ENCODE measurements around the gene AKT1. TPM values are rescaled to one million over a fixed set of nuclear protein-coding genes. Genes with fewer than 3 reads are reported as not detected.

Gene AKT1
- total and polyA plus RNA-seq, 2 of the 13 experiments (the other 11 are each of a cell fraction or from before 2014, with no cell fraction given), result 96.2 to 116 TPM

- TF ChIP-seq GRHL1 (CRISPR knock-in tag; conservative IDR thresholded peaks at IDR 0.05), result no peak
- TF ChIP-seq HNRNPUL1 (IDR thresholded peaks at IDR 0.05; ENCODE audit: low read depth, low read length), result no peak
- no peak for TF ChIP-seq NCOA2 (CRISPR knock-in tag; IDR thresholded peaks at IDR 0.05)
- no peak for TF ChIP-seq REPIN1 (CRISPR knock-in tag; IDR thresholded peaks at IDR 0.05; ENCODE audit: borderline replicate concordance, low read depth)
- TF ChIP-seq ZNF30 (CRISPR knock-in tag; IDR thresholded peaks at IDR 0.05), result 0 out of 2 replicates have a peak, but pooled peaks have one; percentile 43
- peak; percentile 75; the same call in 1 of the 2 replicates for TF ChIP-seq MLX (CRISPR knock-in tag; IDR thresholded peaks at IDR 0.05)
- TF ChIP-seq KLF13 (CRISPR knock-in tag; IDR thresholded peaks at IDR 0.05), result no peak
- TF ChIP-seq MEIS2 (CRISPR knock-in tag; IDR thresholded peaks at IDR 0.05), result no peak
- TF ChIP-seq GLI4 (CRISPR knock-in tag; IDR thresholded peaks at IDR 0.05; ENCODE audit: borderline replicate concordance), result 0 out of 2 replicates have a peak, but pooled peaks have one; percentile 47
- TF ChIP-seq STAT5B (CRISPR knock-in tag; IDR thresholded peaks at IDR 0.05), result no peak; the same call in 1 of the 2 replicates
- peak; percentile 65; the same call in 1 of the 2 replicates for TF ChIP-seq SMAD1 (CRISPR knock-in tag; IDR thresholded peaks at IDR 0.05; ENCODE audit: borderline replicate concordance, low read depth)
- peak; percentile 49; the same call in 1 of the 2 replicates for TF ChIP-seq ZNF362 (CRISPR knock-in tag; IDR thresholded peaks at IDR 0.05; ENCODE audit: borderline replicate concordance)
- TF ChIP-seq ZNF484 (CRISPR knock-in tag; IDR thresholded peaks at IDR 0.05; ENCODE audit: borderline replicate concordance, low read depth), result peak; percentile 62; the same call in 1 of the 2 replicates
- peak; percentile 99 for TF ChIP-seq ZBTB38 (CRISPR knock-in tag; IDR thresholded peaks at IDR 0.05)
- 0 out of 2 replicates have a peak, but pooled peaks have one; percentile 91 for TF ChIP-seq ZNF251 (CRISPR knock-in tag; IDR thresholded peaks at IDR 0.05)
- peak; percentile 91 for TF ChIP-seq SPEN (CRISPR knock-in tag; IDR thresholded peaks at IDR 0.05; ENCODE audit: low read depth)
- no peak for TF ChIP-seq FUBP1 (CRISPR knock-in tag; IDR thresholded peaks at IDR 0.05; ENCODE audit: borderline replicate concordance)
- TF ChIP-seq ZFP62 (CRISPR knock-in tag; IDR thresholded peaks at IDR 0.05), result no peak
- peak; percentile 65 for TF ChIP-seq SP4 (CRISPR knock-in tag; IDR thresholded peaks at IDR 0.05)
- TF ChIP-seq HNRNPK (IDR thresholded peaks at IDR 0.05; ENCODE audit: low read depth, low read length, poor library complexity, severe bottlenecking), result no peak
- TF ChIP-seq ZNF724P (CRISPR knock-in tag; IDR thresholded peaks at IDR 0.05; ENCODE audit: borderline replicate concordance), result peak; percentile 93
- TF ChIP-seq ZNF12 (CRISPR knock-in tag; IDR thresholded peaks at IDR 0.05), result peak; percentile 61; the same call in 1 of the 2 replicates
- TF ChIP-seq NFIB (CRISPR knock-in tag; IDR thresholded peaks at IDR 0.05; ENCODE audit: borderline replicate concordance), result no peak
- TF ChIP-seq NRL (CRISPR knock-in tag; IDR thresholded peaks at IDR 0.05; ENCODE audit: borderline replicate concordance), result peak; percentile 44; the same call in 1 of the 2 replicates
These were observed 60.4 kb downstream of the AKT1 start (continued) for GRCh38 chr14:104734991-104735779.
